Muscle layer of duodenum (tissue), 2 donors: ENCODE data around the gene CNPY1.

Experiments
- H3K27ac ChIP-seq: one replicate; pipeline ENCODE4 v1.7.0; 2013; ENCODE audit warnings: mild to moderate bottlenecking, low read length
- H3K27me3 ChIP-seq: one replicate; pipeline ENCODE4 v1.7.0; 2013; ENCODE audit warnings: low read depth, mild to moderate bottlenecking, control low read depth, low read length
- H3K36me3 ChIP-seq, 2 donors: one replicate each; pipeline ENCODE4 v1.7.0; 2013; ENCODE audit warnings: low read length in 2 of 2, control low read depth in 1 of 2, mild to moderate bottlenecking in 1 of 2; ENCODE audit not compliant: insufficient read depth in 2 of 2, control insufficient read depth in 1 of 2
- H3K4me1 ChIP-seq, 2 donors: one replicate each; pipeline ENCODE4 v1.7.0; 2013; ENCODE audit warnings: low read length in 2 of 2, mild to moderate bottlenecking in 2 of 2, control low read depth in 1 of 2, moderate library complexity in 1 of 2; ENCODE audit not compliant: insufficient read depth in 2 of 2, control insufficient read depth in 1 of 2
- H3K4me3 ChIP-seq, 2 donors: one replicate each; pipeline ENCODE4 v1.7.0; 2013; ENCODE audit warnings: low read length in 2 of 2, low read depth in 1 of 2, mild to moderate bottlenecking in 1 of 2
- H3K9me3 ChIP-seq, 2 donors: one replicate each; pipeline ENCODE4 v1.7.0; 2013; ENCODE audit warnings: low read length in 2 of 2, control low read depth in 1 of 2, mild to moderate bottlenecking in 1 of 2; ENCODE audit not compliant: control insufficient read depth in 1 of 2
- donor health status: healthy.

Gene CNPY1

GRCh38 chr7:155482511-155483183, 63.7 kb downstream of the CNPY1 start:
- Histone ChIP-seq H3K9me3 (no peaks in the 10 kb centered on the region), H3K27me3 (peaks cover 6% of the 10 kb centered on the region), H3K27ac (no peak overlapping the region), H3K4me3 (no peak overlapping the region), H3K36me3 (no peaks in the 10 kb centered on the region), H3K4me1 (peaks cover 0 to 6% of the 10 kb centered on the region in 2 donors)

DNA sequence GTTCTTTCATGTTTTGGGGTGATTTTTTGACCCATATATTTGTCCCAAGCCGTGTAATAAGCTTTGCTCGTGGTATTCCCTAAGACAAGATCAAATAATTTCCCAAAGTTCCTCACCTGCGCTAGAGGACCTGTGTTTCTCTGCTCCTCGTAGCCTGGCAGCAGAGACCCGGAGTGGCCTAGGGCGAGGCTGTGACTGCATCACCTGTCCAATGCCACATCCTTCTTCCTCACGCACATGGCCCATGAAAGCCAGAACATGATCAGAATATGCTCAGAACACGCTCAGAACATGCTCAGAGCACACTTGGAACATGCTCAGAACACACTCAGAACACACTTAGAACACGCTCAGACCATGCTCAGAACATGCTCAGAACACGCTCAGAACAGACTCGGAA, 64.6 kb downstream of the CNPY1 start:
- Histone ChIP-seq H3K4me1 (peaks cover 0 to 6% of the 10 kb centered on the region in 2 donors), H3K9me3 (no peaks in the 10 kb centered on the region), H3K4me3 (no peak overlapping the region), H3K27me3 (peaks cover 6% of the 10 kb centered on the region), H3K36me3 (no peaks in the 10 kb centered on the region), H3K27ac (no peak overlapping the region)

DNA sequence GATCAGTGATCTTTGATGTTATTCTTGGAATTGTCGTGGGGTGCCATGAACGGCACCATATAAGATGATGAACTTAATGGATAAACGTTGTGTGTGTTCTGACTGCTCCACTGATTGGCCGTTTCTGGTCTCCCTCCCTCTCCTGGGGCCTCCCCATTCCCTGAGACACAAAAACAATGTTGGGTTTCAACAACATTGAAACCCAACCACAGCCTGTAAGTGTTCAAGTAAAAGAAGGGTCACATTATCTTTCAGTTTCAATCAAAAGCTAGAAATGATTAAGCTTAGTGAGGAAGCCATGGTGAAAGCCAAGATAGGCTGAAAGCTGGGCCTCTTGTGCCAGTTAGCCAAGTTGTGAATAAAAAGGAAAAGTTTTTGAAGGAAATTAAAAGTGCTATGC, 68.9 kb downstream of the CNPY1 start:
- H3K36me3 ChIP-seq, result no peaks in the 10 kb centered on the region
- H3K27me3 ChIP-seq, result peaks cover 36% of the 10 kb centered on the region
- no peak overlapping the region for H3K4me3 ChIP-seq
- no peak overlapping the region for H3K27ac ChIP-seq
- peaks cover 0 to 9% of the 10 kb centered on the region in 2 donors for H3K9me3 ChIP-seq
- H3K4me1 ChIP-seq, result peaks cover 0 to 7% of the 10 kb centered on the region in 2 donors

DNA sequence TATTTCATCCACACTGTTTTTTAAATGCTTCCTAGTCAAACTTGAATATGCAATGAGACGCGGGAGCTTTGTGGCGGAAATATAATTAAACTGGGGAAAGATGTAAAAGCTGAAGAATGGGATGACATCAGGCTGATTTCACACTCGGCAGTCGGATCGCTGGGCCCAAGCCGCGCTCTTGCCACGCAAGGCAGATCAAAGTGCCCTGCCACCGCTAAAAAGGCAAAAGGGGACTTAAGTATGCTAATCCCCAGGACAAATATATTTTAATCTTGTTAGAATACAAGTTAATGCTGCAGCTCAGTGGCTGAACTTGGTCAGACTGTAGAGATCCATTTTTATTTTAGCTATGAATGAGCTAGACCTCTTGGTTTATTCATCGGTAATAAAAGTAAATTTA, 74.6 kb downstream of the CNPY1 start:
- peaks cover 0 to 27% of the 10 kb centered on the region in 2 donors for H3K4me1 ChIP-seq
- H3K27ac ChIP-seq, result no peak overlapping the region
- H3K4me3 ChIP-seq, result no peak overlapping the region
- peaks cover 0 to 9% of the 10 kb centered on the region in 2 donors for H3K9me3 ChIP-seq
- no peaks in the 10 kb centered on the region for H3K36me3 ChIP-seq
- H3K27me3 ChIP-seq, result peaks cover 76% of the 10 kb centered on the region

DNA sequence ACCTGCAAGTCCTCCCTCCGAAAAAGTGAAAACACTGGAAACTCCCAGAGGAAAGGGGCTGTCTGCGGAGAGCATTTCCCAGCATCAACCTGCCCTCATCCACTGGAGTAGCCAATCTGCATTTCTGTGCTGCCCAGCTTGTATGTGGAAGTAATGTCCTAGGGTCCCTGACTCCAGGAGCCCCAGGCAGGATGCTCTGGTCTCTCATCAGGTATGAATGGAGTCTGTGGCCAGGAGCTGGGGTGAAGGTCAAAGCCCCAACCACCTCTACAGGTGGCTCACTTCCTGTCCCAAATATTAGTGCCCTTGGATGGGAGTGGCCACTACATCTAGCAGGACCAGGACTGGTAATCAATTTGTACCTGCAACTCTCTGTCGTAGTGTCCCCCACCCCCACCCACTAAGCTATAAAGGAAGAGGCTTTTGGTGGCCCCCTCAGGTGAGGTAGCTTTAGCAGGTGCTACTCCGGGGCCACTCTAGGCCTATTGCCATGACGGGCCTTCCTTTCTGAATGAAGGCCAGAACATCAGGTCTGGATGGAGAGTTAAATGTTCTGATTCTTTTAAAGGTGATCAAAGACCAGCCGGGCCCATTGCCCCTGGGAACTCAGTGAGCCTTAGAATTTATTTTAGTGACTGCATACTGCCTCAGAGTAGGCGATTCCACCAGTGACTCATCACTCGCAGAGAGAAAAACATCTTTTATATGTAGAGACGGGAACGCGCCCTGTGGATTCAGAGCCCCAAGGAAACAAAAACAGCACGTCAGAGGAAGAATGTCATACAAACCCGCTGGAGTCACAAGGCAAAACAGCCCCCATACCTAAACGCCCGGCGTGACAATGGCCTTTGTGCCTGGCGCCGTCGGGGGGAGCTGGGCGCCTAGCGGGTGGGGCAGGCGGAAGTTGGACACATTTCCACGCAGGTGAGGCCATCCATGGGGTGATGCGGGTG, 75.4 kb downstream of the CNPY1 start:
- Histone ChIP-seq H3K4me3 (no peak overlapping the region), H3K27me3 (peaks cover 79% of the 10 kb centered on the region), H3K27ac (no peak overlapping the region), H3K9me3 (peaks cover 0 to 9% of the 10 kb centered on the region in 2 donors), H3K4me1 (peaks cover 0 to 35% of the 10 kb centered on the region in 2 donors), H3K36me3 (no peaks in the 10 kb centered on the region)

GRCh38 chr7:155470186-155470487, 76.2 kb downstream of the CNPY1 start:
- peaks cover 0 to 36% of the 10 kb centered on the region in 2 donors for H3K4me1 ChIP-seq
- no peak overlapping the region for H3K27ac ChIP-seq
- no peaks in the 10 kb centered on the region for H3K36me3 ChIP-seq
- H3K4me3 ChIP-seq, result no peak overlapping the region
- peaks cover 86% of the 10 kb centered on the region for H3K27me3 ChIP-seq
- peaks cover 0 to 2% of the 10 kb centered on the region in 2 donors for H3K9me3 ChIP-seq

GRCh38 chr7:155469311-155470185, 76.8 kb downstream of the CNPY1 start:
- Histone ChIP-seq H3K4me1 (peaks cover 0 to 36% of the 10 kb centered on the region in 2 donors), H3K36me3 (no peaks in the 10 kb centered on the region), H3K9me3 (no peaks in the 10 kb centered on the region), H3K27me3 (peaks cover 86% of the 10 kb centered on the region), H3K27ac (no peak overlapping the region), H3K4me3 (no peak overlapping the region)

GRCh38 chr7:155468785-155469148, 77.6 kb downstream of the CNPY1 start:
- H3K4me3 ChIP-seq, result peak overlapping the region in 1 of 2 donors; percentile 47
- no peaks in the 10 kb centered on the region for H3K36me3 ChIP-seq
- no peaks in the 10 kb centered on the region for H3K9me3 ChIP-seq
- no peak overlapping the region for H3K27ac ChIP-seq
- H3K4me1 ChIP-seq, result peaks cover 0 to 36% of the 10 kb centered on the region in 2 donors
- H3K27me3 ChIP-seq, result peaks cover 88% of the 10 kb centered on the region

GRCh38 chr7:155467846-155468784, 78.2 kb downstream of the CNPY1 start:
- H3K27me3 ChIP-seq, result peaks cover 86% of the 10 kb centered on the region
- H3K4me3 ChIP-seq, result peak overlapping the region in 1 of 2 donors; percentile 47

More at GRCh38 chr7:155467846-155468784, 78.2 kb downstream of the CNPY1 start:
- Histone ChIP-seq H3K9me3 (no peaks in the 10 kb centered on the region), H3K27ac (no peak overlapping the region), H3K36me3 (no peaks in the 10 kb centered on the region), H3K4me1 (peaks cover 0 to 36% of the 10 kb centered on the region in 2 donors)
